ENCODE results near the gene CDV3.
A peak's percentile ranks its signal among the peaks of the same experiment; 100 is the strongest.
"Not testable (repeated sequence)": the region's sequence is repeated elsewhere in the genome, so short reads cannot be mapped to it uniquely, and the experiment has no call there.

The CDV3 gene, protein sequence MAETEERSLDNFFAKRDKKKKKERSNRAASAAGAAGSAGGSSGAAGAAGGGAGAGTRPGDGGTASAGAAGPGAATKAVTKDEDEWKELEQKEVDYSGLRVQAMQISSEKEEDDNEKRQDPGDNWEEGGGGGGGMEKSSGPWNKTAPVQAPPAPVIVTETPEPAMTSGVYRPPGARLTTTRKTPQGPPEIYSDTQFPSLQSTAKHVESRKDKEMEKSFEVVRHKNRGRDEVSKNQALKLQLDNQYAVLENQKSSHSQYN

DNA sequence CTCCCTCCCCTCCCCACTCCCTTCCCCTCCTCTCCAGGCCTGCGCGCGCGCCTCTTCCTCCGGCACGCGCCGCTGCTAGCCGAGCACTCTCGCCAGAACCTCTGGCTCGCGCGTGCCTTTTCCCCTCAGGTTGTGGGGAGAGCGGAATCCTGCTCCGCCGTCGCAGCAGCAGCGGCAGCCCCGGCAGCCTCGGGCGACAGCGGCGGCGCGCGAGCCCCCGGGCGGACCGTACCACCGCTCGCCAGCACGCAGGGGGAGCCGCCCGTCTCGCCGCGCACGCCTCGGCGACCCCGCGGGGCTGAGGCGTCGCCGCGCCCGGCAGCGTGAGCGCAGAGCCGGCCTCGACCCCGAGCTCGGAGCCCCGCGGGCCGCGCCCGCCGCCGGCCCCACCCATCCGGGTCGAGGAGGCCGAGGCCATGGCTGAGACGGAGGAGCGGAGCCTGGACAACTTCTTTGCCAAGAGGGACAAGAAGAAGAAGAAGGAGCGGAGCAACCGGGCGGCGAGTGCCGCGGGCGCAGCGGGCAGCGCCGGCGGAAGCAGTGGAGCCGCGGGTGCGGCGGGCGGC is at the start of gene CDV3:
Gene CDV3, plus strand, starts transcription at position 58 of the 566 bp plus-strand sequence. Its CDS starts 359 bp downstream, at position 417.
- Histone ChIP-seq H3K9me3 (ENCODE audit: control insufficient read depth, low read length) (no peaks in the 10 kb centered on the region), H3K4me1 (ENCODE audit: control insufficient read depth, insufficient read depth, low read length) (peaks cover 38% of the 10 kb centered on the region), H3K27me3 (ENCODE audit: control insufficient read depth, insufficient read depth, low read length) (no peaks in the 10 kb centered on the region), H3K36me3 (ENCODE audit: control insufficient read depth, insufficient read depth, low read length) (peaks cover 4% of the 10 kb centered on the region), H3K4me3 (ENCODE audit: low read length) (peak within 1 kb of the TSS; percentile 53), H3K9ac (ENCODE audit: low read length) (peak within 1 kb of the TSS; percentile 86)

DNA sequence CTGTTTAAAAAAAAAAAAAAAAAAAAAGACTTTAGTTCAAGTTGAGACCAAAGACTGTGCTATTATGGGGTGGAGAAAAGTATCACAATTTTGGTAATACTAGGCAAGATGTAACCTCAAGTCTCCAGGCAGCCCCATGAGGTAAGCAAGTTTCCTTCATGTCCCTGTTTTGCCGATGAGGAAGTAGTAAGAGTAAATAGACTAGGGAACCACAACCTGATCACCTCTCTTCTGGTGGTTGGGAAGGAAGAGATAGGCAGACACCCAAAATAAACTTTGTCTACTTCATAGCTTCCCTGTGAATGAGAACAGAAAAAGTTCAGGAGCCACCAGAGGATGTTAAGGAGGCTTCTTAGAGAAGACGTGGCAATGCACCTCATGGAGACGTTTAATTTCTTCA is 49.7 kb upstream of the CDV3 start:
- H3K9me3 ChIP-seq (ENCODE audit: control insufficient read depth, low read length); H3K36me3 ChIP-seq (ENCODE audit: control insufficient read depth, insufficient read depth, low read length); H3K9ac ChIP-seq (ENCODE audit: low read length); H3K27me3 ChIP-seq (ENCODE audit: control insufficient read depth, insufficient read depth, low read length); H3K4me3 ChIP-seq (ENCODE audit: low read length): not testable (repeated sequence)
- H3K4me1 ChIP-seq (ENCODE audit: control insufficient read depth, insufficient read depth, low read length): peaks cover 22% of the 10 kb centered on the region

DNA sequence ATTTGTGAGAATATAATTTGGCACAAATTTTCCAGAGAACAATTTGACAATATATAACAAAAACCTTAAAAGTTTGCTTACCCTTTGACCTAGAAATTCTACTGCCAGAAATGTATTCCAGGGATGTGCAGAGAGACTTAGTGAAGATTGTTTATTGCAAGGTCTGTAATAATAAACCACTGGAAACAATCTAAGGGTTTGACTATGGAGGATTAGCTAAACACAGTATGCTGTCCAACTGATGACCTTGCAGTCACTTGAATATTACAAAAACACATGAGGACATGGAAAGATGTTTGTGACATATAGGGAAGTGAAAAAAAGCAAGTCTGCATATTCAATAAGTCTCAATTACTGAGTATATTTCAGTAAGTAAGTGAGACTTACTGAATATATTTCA is 48.1 kb upstream of the CDV3 start:
- Histone ChIP-seq H3K4me3 (ENCODE audit: low read length) (no peak overlapping the region), H3K9ac (ENCODE audit: low read length) (no peak overlapping the region), H3K27me3 (ENCODE audit: control insufficient read depth, insufficient read depth, low read length) (no peaks in the 10 kb centered on the region), H3K4me1 (ENCODE audit: control insufficient read depth, insufficient read depth, low read length) (peaks cover 22% of the 10 kb centered on the region), H3K9me3 (ENCODE audit: control insufficient read depth, low read length) (no peaks in the 10 kb centered on the region), H3K36me3 (ENCODE audit: control insufficient read depth, insufficient read depth, low read length) (no peaks in the 10 kb centered on the region)

DNA sequence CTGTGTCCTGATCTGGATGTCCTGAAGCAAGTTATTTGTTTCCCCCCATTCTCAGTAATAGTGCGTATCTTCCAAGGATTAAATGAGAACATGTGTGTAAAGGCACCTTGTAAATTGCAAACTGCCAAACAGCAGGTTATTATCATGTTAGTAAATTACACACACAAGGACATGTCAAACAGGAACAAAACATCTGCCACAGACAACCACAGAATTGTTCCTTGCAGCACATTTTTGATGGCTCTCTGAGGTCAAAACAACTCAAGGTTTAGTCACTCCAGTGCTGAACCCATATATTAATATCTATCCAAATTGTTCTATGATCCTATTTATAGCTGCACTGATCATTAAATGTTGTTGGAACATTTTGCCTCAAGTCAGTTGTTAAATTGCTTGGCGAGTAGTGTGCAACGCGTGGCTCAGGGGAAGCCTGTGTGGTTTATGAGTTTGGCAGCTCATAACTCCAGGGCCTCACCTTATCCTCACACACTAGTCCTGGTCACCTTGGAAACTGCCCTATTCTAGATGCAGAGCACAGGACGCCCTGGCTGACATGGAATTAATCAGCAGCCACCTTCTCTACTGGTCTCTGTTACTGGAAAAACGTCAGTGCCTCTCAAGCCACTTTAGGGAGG is 46.3 kb upstream of the CDV3 start:
- H3K27me3 ChIP-seq (ENCODE audit: control insufficient read depth, insufficient read depth, low read length): no peaks in the 10 kb centered on the region
- H3K9ac ChIP-seq (ENCODE audit: low read length): no peak overlapping the region
- H3K4me3 ChIP-seq (ENCODE audit: low read length): no peak overlapping the region
- H3K9me3 ChIP-seq (ENCODE audit: control insufficient read depth, low read length): no peaks in the 10 kb centered on the region
- no peaks in the 10 kb centered on the region for H3K36me3 ChIP-seq (ENCODE audit: control insufficient read depth, insufficient read depth, low read length)
- peaks cover 9% of the 10 kb centered on the region for H3K4me1 ChIP-seq (ENCODE audit: control insufficient read depth, insufficient read depth, low read length)

DNA sequence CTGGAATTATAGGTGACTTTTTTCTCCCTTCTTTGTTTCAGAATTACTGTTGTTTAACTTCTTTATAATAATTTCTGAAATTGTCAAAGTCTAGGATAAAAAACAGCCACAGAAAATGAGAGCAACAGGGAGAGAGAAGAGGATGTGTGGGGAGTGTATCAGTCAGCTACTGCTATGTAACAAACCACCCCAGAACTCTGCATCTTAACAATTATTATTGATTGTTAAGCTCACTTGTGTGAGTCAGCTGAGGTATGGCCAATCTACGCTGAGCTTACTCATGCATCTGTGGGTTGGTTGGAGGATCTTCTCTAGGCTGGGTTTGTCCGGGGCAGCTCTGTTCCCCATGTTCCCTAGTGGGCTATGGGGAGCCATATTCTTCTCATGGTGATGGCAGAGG is 43.7 kb upstream of the CDV3 start:
- H3K4me3 ChIP-seq (ENCODE audit: low read length): no peak overlapping the region

DNA sequence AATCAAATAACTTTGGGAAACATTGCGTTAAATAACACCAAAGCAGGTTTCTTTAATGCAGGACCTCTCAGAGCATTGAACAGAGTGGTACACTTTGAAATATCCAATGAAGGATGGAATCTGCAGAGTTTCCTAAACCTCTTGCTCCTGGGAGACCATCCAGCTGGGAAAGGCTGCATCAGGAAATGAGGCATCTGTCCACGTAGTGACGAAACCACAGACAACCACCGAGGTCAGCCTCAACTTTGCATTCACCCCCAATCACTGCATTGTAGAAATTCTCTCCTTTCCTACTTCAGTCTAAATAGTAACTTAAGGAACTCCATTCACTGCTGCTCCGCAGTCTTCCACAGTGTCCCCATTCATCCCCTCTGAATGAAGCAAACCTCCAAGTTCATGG is 41.5 kb upstream of the CDV3 start:
- Histone ChIP-seq H3K4me3 (ENCODE audit: low read length) (no peak overlapping the region), H3K4me1 (ENCODE audit: control insufficient read depth, insufficient read depth, low read length) (peaks cover 21% of the 10 kb centered on the region), H3K9me3 (ENCODE audit: control insufficient read depth, low read length) (no peaks in the 10 kb centered on the region), H3K27me3 (ENCODE audit: control insufficient read depth, insufficient read depth, low read length) (no peaks in the 10 kb centered on the region), H3K9ac (ENCODE audit: low read length) (no peak overlapping the region), H3K36me3 (ENCODE audit: control insufficient read depth, insufficient read depth, low read length) (no peaks in the 10 kb centered on the region)

More for the DNA sequence above, 43.7 kb upstream of the CDV3 start:
- Histone ChIP-seq H3K9me3 (ENCODE audit: control insufficient read depth, low read length) (no peaks in the 10 kb centered on the region), H3K4me1 (ENCODE audit: control insufficient read depth, insufficient read depth, low read length) (peaks cover 3% of the 10 kb centered on the region), H3K9ac (ENCODE audit: low read length) (no peak overlapping the region), H3K27me3 (ENCODE audit: control insufficient read depth, insufficient read depth, low read length) (no peaks in the 10 kb centered on the region), H3K36me3 (ENCODE audit: control insufficient read depth, insufficient read depth, low read length) (no peaks in the 10 kb centered on the region)

DNA sequence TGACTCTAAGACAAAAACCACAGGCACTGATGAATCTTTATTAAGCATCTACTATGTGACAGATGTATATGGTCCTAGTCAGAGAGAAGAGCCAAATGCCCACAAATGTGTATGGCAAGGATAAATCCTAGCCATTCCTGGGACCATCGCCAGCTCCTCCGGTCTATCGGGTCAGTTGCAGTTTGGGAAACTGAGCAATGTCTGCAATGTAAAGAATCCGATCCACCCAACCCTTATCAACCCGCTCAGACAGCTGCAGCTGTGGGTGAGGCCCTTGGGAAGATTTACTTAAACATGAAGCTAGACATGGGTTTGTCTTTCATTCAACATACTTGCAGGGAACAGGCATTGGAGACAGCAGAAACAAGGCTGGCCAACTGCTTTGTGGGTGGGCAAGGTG is 40.5 kb upstream of the CDV3 start:
- Histone ChIP-seq H3K4me3 (ENCODE audit: low read length) (no peak overlapping the region), H3K27me3 (ENCODE audit: control insufficient read depth, insufficient read depth, low read length) (no peaks in the 10 kb centered on the region), H3K4me1 (ENCODE audit: control insufficient read depth, insufficient read depth, low read length) (peaks cover 19% of the 10 kb centered on the region), H3K36me3 (ENCODE audit: control insufficient read depth, insufficient read depth, low read length) (no peaks in the 10 kb centered on the region), H3K9ac (ENCODE audit: low read length) (no peak overlapping the region), H3K9me3 (ENCODE audit: control insufficient read depth, low read length) (no peaks in the 10 kb centered on the region)

DNA sequence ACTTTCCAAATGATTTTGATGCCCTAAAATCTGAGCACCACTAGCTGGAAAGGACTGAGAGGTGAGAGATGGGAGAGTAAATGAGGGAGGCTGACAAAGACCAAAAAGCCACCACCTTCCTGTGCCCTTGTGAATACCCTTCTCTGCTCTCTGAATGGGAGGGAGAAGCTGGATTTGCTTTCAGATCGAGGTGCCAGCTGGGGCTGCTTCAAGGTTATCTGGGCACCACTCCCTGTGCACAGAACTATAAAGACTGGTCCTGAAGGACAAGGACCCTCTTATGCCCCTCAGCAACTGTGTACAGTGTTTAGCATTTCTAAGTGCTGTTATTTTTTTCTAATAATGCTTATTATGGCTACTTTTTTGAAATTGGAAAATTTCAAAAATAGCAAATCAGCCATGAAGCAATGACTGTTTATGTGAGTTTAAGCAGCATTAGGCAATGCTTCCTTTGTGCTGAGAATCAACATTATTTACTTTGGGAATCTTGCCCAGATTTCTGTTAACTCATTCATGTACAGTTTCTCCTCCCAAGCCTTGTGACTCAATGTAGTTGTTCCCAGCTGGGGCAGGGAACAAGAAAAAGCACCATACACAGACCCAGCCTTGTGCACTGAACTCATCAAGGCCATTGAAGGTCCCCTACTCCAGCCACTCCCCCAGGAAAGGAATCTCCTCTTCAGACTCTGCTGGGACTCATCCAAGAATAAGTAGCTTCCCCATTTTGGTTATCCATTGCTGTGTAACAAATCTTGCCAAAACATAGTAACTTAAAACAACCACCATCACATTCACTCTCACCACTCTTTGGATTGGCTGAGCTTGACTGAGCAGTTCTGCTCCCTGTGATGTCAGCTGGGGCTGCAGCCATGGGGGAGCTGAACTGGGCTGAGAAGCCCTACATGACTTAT is 37.3 kb upstream of the CDV3 start:
- peak overlapping the region; percentile 45 for H3K9ac ChIP-seq (ENCODE audit: low read length)
- H3K27me3 ChIP-seq (ENCODE audit: control insufficient read depth, insufficient read depth, low read length): no peaks in the 10 kb centered on the region

DNA sequence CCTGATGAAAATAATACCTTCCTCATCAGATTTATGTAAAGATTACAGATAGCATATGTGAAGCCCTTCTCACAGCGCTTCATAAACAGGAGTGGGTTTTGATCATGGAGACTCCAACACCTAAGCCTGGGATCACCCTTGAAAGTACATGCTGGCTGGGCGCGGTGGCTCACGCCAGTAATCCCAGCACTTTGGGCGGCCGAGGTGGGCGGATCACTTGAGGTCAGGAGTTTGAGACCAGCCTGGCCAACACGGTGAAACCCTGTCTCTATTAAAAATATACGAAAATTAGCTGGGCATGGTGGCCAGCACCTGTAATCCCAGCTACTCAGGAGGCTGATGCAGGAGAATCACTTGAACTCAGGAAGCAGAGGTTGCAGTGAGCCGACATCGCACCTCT is 36.4 kb upstream of the CDV3 start:
- H3K36me3 ChIP-seq (ENCODE audit: control insufficient read depth, insufficient read depth, low read length); H3K27me3 ChIP-seq (ENCODE audit: control insufficient read depth, insufficient read depth, low read length); H3K9ac ChIP-seq (ENCODE audit: low read length); H3K9me3 ChIP-seq (ENCODE audit: control insufficient read depth, low read length); H3K4me3 ChIP-seq (ENCODE audit: low read length): not testable (repeated sequence)
- H3K4me1 ChIP-seq (ENCODE audit: control insufficient read depth, insufficient read depth, low read length): peaks cover 32% of the 10 kb centered on the region

More for the DNA sequence above, 37.3 kb upstream of the CDV3 start:
- Histone ChIP-seq H3K4me3 (ENCODE audit: low read length) (peak overlapping the region; percentile 3), H3K36me3 (ENCODE audit: control insufficient read depth, insufficient read depth, low read length) (no peaks in the 10 kb centered on the region), H3K9me3 (ENCODE audit: control insufficient read depth, low read length) (no peaks in the 10 kb centered on the region), H3K4me1 (ENCODE audit: control insufficient read depth, insufficient read depth, low read length) (peaks cover 28% of the 10 kb centered on the region)

DNA sequence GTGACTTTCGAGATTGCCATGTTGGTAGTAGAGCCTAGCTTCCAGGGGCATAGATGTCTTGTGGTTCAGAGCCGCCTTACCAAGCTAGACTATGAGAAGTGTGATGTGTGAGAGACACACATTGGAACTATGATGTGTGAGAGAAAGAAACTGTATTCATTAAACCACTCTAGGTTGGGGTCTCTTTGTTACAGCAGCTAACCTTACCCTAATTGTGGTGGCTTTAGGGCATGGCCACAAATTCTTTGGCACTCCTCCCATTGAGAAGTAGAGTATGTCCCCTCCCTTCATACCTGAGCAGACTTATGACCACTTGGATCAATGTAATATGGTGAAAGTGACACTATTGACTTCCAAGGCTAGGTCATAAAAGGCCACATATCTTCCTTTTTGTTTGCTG is 35.3 kb upstream of the CDV3 start:
- H3K4me1 ChIP-seq (ENCODE audit: control insufficient read depth, insufficient read depth, low read length): peaks cover 32% of the 10 kb centered on the region
- H3K9ac ChIP-seq (ENCODE audit: low read length): no peak overlapping the region
- no peak overlapping the region for H3K4me3 ChIP-seq (ENCODE audit: low read length)
- H3K9me3 ChIP-seq (ENCODE audit: control insufficient read depth, low read length): no peaks in the 10 kb centered on the region
- no peaks in the 10 kb centered on the region for H3K27me3 ChIP-seq (ENCODE audit: control insufficient read depth, insufficient read depth, low read length)
- H3K36me3 ChIP-seq (ENCODE audit: control insufficient read depth, insufficient read depth, low read length): no peaks in the 10 kb centered on the region

DNA sequence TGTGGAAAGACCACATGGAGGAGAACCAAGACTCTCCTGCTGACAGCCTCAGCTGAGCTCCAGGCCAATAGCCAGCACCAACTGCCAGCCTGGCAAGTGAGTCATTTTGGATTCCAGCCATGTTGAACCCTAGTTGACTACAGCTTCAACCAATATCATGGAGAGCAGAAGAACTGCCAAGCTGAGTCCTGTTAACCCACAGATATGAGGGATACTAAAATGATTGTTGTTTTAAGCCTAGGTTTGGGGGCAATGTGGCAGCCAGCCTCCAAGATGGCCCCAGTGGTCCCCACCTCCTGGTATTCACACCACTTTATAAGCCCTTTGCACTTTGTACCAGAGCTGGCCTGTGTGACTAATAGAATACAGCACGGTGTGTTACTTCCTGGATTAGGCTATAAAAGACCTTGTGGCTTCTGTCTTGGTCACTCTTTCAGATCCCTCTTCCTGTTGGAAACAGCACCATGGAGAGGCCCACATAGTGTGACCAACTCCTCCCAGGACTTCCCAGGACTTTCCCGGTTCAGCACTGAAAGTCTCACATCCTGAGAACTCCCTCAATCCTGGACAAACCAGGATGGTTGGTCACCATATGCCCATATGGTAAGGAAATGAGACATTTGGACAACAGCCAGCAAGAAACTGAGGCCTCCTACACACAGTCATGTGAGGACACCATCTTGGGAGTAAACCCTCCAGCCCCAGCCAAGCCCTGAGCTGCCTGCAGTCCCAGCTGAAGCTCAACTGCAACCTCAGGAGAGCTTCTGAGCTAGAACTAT is 32.4 kb upstream of the CDV3 start:
- Histone ChIP-seq H3K9ac (ENCODE audit: low read length) (no peak overlapping the region), H3K9me3 (ENCODE audit: control insufficient read depth, low read length) (no peaks in the 10 kb centered on the region), H3K4me3 (ENCODE audit: low read length) (no peak overlapping the region), H3K36me3 (ENCODE audit: control insufficient read depth, insufficient read depth, low read length) (no peaks in the 10 kb centered on the region), H3K4me1 (ENCODE audit: control insufficient read depth, insufficient read depth, low read length) (peaks cover 23% of the 10 kb centered on the region), H3K27me3 (ENCODE audit: control insufficient read depth, insufficient read depth, low read length) (no peaks in the 10 kb centered on the region)
